Spleen (tissue), 11 donors: ENCODE measurements around the gene ATR. TPM values are rescaled to one million over a fixed set of nuclear protein-coding genes. Genes with fewer than 3 reads are reported as not detected.

ENCODE experiments used
- DNase-seq: peaks from one replicate; pipeline ENCODE4 v3.0.0-alpha.2; 2020
- H3K27ac ChIP-seq, 8 donors: fragments of 200-600 bp; sonication (generic) in 7 of 8; 1 replicate in 4 of 8; 2 replicates in 4 of 8; pipeline versions ENCODE4 v1.5.0 to v1.8.0; 2016 to 2021; ENCODE audit warnings: inconsistent platforms in 4 of 8, mild to moderate bottlenecking in 4 of 8, moderate library complexity in 1 of 8
- H3K27me3 ChIP-seq, 7 donors: fragments of 200-600 bp; sonication (generic) in 6 of 7; replicated peaks in 1 of 7; 1 replicate in 4 of 7; 2 replicates in 3 of 7; pipeline versions ENCODE4 v1.5.0 to v1.8.0; 2016 to 2021; ENCODE audit warnings: inconsistent platforms in 3 of 7, mild to moderate bottlenecking in 1 of 7
- H3K36me3 ChIP-seq, 6 donors: fragments of 200-600 bp; sonication (generic) in 5 of 6; 1 replicate in 4 of 6; 2 replicates in 2 of 6; pipeline versions ENCODE4 v1.5.0 to v1.8.0; 2016 to 2021; ENCODE audit warnings: inconsistent platforms in 2 of 6
- H3K4me1 ChIP-seq, 6 donors: fragments of 200-600 bp; sonication (generic) in 5 of 6; 1 replicate in 3 of 6; 2 replicates in 3 of 6; pipeline versions ENCODE4 v1.5.0 to v1.8.0; 2016 to 2021; ENCODE audit warnings: inconsistent platforms in 3 of 6
- H3K4me3 ChIP-seq, 8 donors: fragments of 200-600 bp; sonication (generic) in 7 of 8; 1 replicate in 4 of 8; 2 replicates in 4 of 8; pipeline versions ENCODE4 v1.5.0 to v1.8.0; 2016 to 2021; ENCODE audit warnings: inconsistent platforms in 4 of 8, mild to moderate bottlenecking in 4 of 8, moderate library complexity in 2 of 8
- H3K9me3 ChIP-seq, 8 donors: fragments of 200-600 bp; sonication (generic) in 7 of 8; 1 replicate in 4 of 8; 2 replicates in 4 of 8; pipeline versions ENCODE4 v1.5.0 to v1.8.0; 2016 to 2021; ENCODE audit warnings: inconsistent platforms in 4 of 8
- POLR2A ChIP-seq, 3 donors: fragments of 450-650 bp; IDR thresholded peaks; one replicate each; pipeline ENCODE4 v1.5.1; 2017; ENCODE audit warnings: antibody characterized with exemption in 3 of 3, mild to moderate bottlenecking in 1 of 3
- POLR2AphosphoS5 ChIP-seq, 3 donors: sonication (generic); formaldehyde crosslinking; IDR thresholded peaks; one replicate each; pipeline ENCODE4 v1.5.1; 2017; ENCODE audit warnings: antibody characterized with exemption in 3 of 3
- WGBS, 5 donors: extraction: QIAGEN DNeasy Blood & Tissue Kit in 3 of 5; methylation state at CpG; one replicate each; pipeline versions ENCODE4 v1.1.5 to v1.1.7; 2013 to 2018; 5-methylcytosine and 5-hydroxymethylcytosine counted together
- intact Hi-C: fragments of 100-400 bp; cut with DNase I; formaldehyde crosslinking; loops from one replicate; pipeline ENCODE4 v1.15.0; 2023; ENCODE audit warnings: low total_unique reads
- polyA plus RNA-seq, 3 donors: library from polyadenylated mRNA; stranded (reverse); fragments of 200-250 nt; gene quantifications; one replicate each; pipeline ENCODE4 v1.2.1, GENCODE V29; 2013
- total RNA-seq, 7 donors: library from RNA; depleted of rRNA in 3 of 7; stranded (reverse); fragments of >200 nt in 3 of 7; fragmentation: NEBNext Ultra II Directional in 4 of 7; extraction: Animal tissue kit (Norgen Biotek cat#: 25700) in 4 of 7; gene quantifications; one replicate each; pipeline versions ENCODE4 v1.1.0 to v1.2.1, GENCODE V29; 2016 to 2021
- TF ChIP-seq, protein P1 (sequence below), 11 experiments: fragments of 200-600 bp in 7 of 11; fragments of 450-650 bp in 4 of 11; sonication (generic) in 4 of 11; IDR thresholded peaks in 8 of 11; conservative IDR thresholded peaks in 3 of 11; 1 replicate in 7 of 11; 2 replicates in 4 of 11; pipeline versions ENCODE4 v1.4.0 to v1.8.0; 2016 to 2021; ENCODE audit warnings: antibody characterized with exemption in 11 of 11, inconsistent platforms in 4 of 11, mild to moderate bottlenecking in 1 of 11
- donor health status: healthy with polysubstance abuse.
- donor health status: DM: no; HTN: no; CAD: no; lungs with moderate emphysema.
- donor health status: DM: no; HTN: no; CAD: no.
- donor health status: Bipolar disorder and iron deficiency.
- donor health status: healthy.
- donor health status: DM: no; HTN: no; CAD: no.
- donor health status: DM: yes; HTN: yes; CAD: no.

ATR gene
- total and polyA plus RNA-seq, 10 donors, result 18.4 to 64.0 (median 37.8) TPM

DNA sequence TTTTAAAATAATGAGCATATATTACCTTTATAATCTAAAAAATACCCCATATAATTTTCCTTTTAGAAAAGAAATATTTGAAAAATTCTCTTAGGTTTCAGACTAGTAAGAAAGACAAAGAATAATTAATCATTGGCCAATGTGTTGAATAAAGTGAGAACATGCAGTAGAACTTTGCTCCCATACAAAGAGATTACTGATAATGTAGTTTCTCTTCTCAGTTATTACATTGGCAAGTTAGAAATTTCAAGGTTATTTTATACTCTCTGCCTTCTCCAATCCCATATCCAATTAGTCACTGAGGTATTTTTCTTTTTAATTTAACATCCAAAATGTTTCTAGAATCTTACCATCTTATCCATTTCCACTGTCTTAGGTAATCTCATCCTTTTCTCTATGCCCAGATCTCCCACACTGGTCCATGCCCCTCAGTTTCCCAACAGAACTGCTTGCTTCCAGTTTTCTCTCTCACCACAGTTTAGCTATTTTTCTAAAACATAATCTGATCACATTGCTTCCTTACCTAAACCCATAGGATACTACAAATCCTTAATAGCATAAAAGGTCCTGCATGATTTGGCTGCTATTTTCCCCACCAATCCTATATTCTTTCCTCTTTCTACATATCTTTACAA, 141.5 kb downstream of the ATR start:
- no peak overlapping the region for H3K4me3 ChIP-seq

DNA sequence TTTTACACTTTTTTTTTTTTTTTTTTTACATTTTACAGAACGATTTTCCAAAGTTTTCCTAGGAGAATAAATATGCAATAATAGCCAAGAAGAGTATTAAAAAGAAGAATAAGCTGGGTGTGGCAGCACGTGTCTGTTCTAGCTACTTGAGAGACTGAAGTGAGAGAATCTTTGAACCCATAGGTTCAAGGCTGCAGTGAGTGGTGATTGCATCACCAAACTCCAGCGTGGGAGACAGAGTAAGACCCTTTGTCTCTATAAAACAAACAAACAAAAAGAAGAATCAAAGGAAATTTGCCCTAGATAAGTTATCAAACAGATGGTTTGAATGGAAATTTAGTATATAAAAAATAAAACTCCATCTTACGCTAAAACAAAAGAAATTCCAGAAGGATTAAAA, 144.0 kb downstream of the ATR start:
- intact Hi-C loops, result no loop called here
- no peak overlapping the region for H3K4me3 ChIP-seq
- no peak overlapping the region for H3K27ac ChIP-seq
- WGBS, 5 donors, result 69 to 87% (median 84%) methylated on average over 4 of the region's 4 CpGs
- H3K27me3 ChIP-seq, result no peaks in the 10 kb centered on the region
- no peaks in the 10 kb centered on the region for H3K9me3 ChIP-seq
- TF ChIP-seq, protein P1, sequence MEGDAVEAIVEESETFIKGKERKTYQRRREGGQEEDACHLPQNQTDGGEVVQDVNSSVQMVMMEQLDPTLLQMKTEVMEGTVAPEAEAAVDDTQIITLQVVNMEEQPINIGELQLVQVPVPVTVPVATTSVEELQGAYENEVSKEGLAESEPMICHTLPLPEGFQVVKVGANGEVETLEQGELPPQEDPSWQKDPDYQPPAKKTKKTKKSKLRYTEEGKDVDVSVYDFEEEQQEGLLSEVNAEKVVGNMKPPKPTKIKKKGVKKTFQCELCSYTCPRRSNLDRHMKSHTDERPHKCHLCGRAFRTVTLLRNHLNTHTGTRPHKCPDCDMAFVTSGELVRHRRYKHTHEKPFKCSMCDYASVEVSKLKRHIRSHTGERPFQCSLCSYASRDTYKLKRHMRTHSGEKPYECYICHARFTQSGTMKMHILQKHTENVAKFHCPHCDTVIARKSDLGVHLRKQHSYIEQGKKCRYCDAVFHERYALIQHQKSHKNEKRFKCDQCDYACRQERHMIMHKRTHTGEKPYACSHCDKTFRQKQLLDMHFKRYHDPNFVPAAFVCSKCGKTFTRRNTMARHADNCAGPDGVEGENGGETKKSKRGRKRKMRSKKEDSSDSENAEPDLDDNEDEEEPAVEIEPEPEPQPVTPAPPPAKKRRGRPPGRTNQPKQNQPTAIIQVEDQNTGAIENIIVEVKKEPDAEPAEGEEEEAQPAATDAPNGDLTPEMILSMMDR (IDR thresholded peaks at IDR 0.05 in 8 of 11, conservative IDR thresholded peaks at IDR 0.05 in 3 of 11), result no peak
- TF ChIP-seq POLR2A (IDR thresholded peaks at IDR 0.05), result no peak
- TF ChIP-seq POLR2AphosphoS5 (IDR thresholded peaks at IDR 0.05), result no peak
- H3K36me3 ChIP-seq, result peaks cover 4 to 53% (median 32%) of the 10 kb centered on the region in 6 donors
- H3K4me1 ChIP-seq, result peaks cover 0 to 51% (median 20%) of the 10 kb centered on the region in 6 donors
- no peak for DNase-seq

More for the DNA sequence above, 141.5 kb downstream of the ATR start:
- no peak for DNase-seq
- H3K27me3 ChIP-seq, result no peaks in the 10 kb centered on the region
- TF ChIP-seq, protein P1 (IDR thresholded peaks at IDR 0.05 in 8 of 11, conservative IDR thresholded peaks at IDR 0.05 in 3 of 11), result no peak
- TF ChIP-seq POLR2A (IDR thresholded peaks at IDR 0.05) (no peak), POLR2AphosphoS5 (IDR thresholded peaks at IDR 0.05) (no peak)
- peaks cover 0 to 76% (median 31%) of the 10 kb centered on the region in 6 donors for H3K4me1 ChIP-seq
- H3K9me3 ChIP-seq, result no peaks in the 10 kb centered on the region
- intact Hi-C loops, result no loop called here
- peaks cover 0 to 31% (median 14%) of the 10 kb centered on the region in 6 donors for H3K36me3 ChIP-seq
- H3K27ac ChIP-seq, result no peak overlapping the region

DNA sequence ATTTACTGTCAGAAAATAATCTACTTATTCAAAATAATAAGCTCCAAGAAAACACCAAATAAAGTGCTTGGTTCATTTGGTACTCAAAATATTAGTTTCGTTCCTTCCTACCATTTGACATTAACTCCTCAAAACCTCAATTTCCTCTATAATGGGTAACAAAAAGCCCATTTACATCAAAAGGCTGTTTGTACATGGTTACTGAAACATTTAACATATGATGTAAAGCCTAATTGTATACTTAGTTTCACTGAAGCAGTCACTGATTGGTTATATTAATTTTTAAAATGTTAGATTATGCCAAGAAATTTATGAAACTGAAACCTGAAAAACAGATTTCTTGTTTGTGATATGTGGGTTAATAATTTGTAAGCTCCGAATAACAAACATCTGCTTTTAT, 145.4 kb downstream of the ATR start:
- Histone ChIP-seq H3K4me3 (no peak overlapping the region), H3K27ac (no peak overlapping the region), H3K4me1 (peaks cover 0 to 38% (median 18%) of the 10 kb centered on the region in 6 donors), H3K9me3 (no peaks in the 10 kb centered on the region), H3K36me3 (peaks cover 4 to 67% (median 37%) of the 10 kb centered on the region in 6 donors), H3K27me3 (no peaks in the 10 kb centered on the region)
- TF ChIP-seq POLR2A (IDR thresholded peaks at IDR 0.05) (no peak), POLR2AphosphoS5 (IDR thresholded peaks at IDR 0.05) (no peak)
- TF ChIP-seq, protein P1 (IDR thresholded peaks at IDR 0.05 in 8 of 11, conservative IDR thresholded peaks at IDR 0.05 in 3 of 11), result no peak
- WGBS, 5 donors, result 74 to 85% (median 81%) methylated on average over 2 of the region's 2 CpGs
- DNase-seq, result no peak
- intact Hi-C loops, result no loop called here

DNA sequence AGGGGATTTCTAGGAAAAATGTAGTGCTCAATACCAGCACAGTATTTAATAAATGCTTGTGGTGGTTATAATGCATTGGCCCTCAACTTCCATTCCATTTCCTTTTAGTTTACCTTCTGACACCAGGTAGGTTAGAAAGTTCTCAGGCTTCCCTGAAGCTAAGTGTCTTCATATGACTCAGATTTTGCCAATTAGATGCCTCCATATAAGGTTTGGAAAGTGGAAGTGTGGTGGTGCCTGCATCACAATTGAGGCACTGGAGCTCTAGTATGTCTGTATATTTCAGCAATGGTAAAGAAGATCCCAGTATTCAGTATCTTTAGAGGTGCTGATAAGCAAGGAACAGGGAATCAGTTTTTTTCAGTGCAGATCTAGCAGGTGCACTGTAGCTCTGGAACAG, 149.0 kb downstream of the ATR start:
- intact Hi-C loops, result no loop called here
- peaks cover 0 to 16% (median 7%) of the 10 kb centered on the region in 6 donors for H3K4me1 ChIP-seq
- no peaks in the 10 kb centered on the region for H3K9me3 ChIP-seq
- H3K36me3 ChIP-seq, result peaks cover 4 to 87% (median 47%) of the 10 kb centered on the region in 6 donors
- H3K27me3 ChIP-seq, result no peaks in the 10 kb centered on the region
- no peak overlapping the region for H3K27ac ChIP-seq
- no peak for DNase-seq
- TF ChIP-seq, protein P1 (IDR thresholded peaks at IDR 0.05 in 8 of 11, conservative IDR thresholded peaks at IDR 0.05 in 3 of 11), result no peak
- TF ChIP-seq POLR2A (IDR thresholded peaks at IDR 0.05) (no peak), POLR2AphosphoS5 (IDR thresholded peaks at IDR 0.05) (no peak)
- H3K4me3 ChIP-seq, result no peak overlapping the region
